Activated T-cell treated with anti-CD3 and anti-CD28 coated beads for 1 hour (primary cell): Measurements from ENCODE around the gene OLFML2B.

Experiments
- DNase-seq: peaks from one replicate; pipeline ENCODE4 v3.0.0-alpha.2; 2020; ENCODE audit warnings: low read depth

OLFML2B gene

DNA sequence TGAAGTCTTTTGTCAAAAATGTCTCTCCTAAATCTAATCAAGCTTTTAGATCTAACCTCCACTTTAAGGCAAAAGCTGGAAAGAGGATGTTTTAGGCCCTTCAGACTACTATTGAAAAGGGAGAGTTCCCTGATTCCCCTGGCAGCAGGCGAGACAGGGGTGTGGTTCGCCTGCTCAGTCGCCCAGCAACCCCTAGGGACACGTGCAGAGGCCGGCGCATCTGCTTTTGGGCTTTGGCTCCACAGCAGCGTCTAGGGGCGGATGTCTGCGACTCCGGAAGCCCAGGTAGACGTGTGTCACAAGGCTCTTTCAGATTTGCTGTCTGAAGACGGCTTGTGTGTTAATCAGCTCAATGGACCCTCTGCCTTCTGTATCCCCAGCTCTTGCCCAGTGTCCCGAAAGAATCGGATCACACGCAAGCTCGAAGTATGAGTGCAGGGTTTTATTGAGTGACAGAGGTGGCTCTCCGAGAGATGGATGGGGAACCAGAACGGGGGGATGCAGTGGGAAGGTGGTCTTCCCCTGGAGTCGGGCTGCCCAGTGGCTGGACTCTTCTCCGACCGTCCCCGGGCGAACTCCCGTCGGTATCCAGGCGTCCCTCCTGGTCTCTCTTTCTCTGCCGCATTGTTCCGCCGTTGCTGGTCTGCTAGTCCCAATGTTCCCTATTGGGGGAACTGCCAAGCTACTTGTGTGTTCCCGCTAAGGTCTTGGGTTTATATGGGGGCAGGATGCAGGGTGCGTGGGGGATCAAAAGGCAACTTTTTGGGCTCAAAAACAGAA, 45.5 kb downstream of the OLFML2B start:
- no peak for DNase-seq

DNA sequence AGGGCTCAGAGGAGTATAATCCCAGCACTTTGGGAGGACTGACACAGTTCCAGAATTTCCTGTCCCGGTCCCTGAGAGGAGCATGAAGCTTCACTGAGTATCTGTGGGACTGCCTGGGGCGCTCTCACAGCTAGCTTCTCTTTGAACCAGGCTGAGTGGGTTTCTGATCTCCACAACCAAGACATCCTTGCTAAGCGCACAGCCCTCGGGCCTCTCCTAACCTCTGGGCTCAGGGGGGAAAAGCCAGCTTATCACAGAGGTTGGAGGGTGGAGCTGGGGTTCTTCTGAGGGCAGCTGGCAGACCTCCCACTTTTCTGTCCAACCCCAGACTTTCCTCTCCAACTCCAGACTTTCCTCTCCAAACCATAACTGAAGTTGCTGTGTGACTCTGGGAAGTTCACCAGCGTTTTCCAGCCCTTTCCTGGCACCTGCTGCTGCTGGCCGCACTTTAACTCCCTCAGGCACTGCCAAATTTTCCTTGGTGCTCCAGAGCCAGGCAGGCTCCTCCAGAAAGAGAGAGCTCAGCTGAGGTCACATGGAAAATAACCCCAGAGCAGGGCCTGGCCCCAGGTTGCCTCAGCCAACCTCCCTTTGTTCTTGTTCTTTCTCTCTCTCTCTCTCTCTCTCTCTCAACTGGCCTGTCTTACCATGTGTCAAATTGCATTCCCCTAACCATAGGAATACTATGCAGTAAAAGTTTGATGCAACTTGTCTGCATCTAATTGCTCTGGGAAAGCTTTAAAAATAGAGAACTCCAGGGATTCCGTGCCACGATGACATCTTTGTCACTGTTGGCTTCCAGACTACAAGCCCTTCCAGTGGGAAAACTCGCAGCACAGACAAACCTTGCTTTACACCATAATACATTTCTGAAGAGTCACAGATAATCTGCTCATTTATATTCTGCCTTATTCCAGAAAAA, 49.5 kb downstream of the OLFML2B start:
- no peak for DNase-seq

DNA sequence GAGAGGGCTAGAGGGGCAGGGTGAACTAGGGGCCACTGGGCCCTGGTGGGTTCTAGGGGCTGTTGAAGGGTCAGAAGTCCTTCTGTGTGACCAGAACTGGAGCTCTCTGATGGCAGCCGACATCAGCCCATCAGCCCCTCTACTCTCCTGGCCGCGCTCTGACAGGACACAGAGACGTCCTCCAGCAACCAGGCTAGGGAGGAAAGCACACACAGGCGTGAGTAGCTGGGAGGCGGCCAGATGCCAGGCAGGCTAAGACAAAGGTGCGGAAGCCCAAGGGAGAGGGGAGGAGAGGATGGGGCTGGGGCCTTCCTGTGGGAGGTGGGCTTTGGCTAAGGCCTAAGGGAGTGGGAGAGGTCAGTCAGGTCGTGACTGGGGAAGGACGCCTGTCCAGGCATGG, 50.8 kb downstream of the OLFML2B start:
- no peak for DNase-seq

DNA sequence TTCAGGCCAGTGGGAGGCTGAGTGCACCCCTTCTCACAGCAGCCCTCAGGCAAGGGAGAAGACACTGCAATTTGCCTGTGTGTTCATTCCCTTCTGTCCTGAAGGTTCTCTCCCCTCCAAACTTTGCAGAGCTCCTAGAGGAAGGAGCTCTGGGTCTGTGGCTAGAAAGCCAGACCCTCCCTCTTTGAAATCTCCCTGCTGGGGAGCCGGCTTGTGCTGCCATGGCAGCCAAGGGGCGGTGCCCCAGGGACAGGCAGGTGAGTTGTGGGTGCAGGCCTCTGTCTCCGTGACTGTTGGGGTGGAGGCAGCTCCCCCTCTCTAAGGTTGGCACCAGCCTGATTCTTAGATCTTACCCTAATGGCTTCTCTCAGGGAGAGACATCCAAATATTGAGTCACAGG, 53.0 kb downstream of the OLFML2B start:
- no peak for DNase-seq

DNA sequence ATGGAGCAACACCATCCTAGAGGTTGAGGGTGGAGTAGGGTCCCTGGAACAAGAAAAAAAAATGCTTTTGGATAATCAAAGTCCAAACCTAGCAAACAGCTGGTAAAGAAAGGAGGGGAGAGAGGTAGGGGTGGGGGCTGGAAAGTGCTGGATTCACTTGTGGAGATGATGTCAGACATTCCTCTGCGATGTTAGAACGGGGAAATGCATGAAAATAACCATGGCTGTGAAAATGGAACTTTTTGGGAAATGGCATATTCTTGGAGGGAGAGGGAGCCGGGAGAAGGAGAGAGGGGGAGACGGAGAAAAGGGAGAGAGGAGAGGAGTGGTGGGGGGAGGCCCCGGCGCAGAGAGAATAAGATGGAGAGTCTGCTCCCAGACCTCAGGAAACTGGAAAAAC, 53.6 kb downstream of the OLFML2B start:
- no peak for DNase-seq

DNA sequence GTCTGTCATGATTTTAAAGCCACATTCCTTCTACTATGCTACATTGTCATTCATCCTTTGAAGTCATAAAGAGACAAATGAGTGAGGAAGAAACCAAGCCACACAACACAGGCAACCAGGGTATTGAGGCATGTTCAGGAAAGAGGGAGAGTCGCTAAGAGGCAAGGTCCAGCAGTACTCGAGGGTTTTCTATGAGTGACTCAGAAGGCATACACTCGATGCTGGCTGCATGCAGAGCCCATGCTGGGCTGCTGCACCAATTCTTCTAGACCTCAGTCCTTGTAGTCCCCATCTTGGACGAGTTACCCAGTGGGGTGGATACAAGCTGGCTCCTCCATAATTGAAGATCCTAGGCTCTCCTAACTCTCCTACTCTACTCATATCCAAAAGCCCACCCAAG, 57.6 kb downstream of the OLFML2B start:
- DNase-seq = no peak

DNA sequence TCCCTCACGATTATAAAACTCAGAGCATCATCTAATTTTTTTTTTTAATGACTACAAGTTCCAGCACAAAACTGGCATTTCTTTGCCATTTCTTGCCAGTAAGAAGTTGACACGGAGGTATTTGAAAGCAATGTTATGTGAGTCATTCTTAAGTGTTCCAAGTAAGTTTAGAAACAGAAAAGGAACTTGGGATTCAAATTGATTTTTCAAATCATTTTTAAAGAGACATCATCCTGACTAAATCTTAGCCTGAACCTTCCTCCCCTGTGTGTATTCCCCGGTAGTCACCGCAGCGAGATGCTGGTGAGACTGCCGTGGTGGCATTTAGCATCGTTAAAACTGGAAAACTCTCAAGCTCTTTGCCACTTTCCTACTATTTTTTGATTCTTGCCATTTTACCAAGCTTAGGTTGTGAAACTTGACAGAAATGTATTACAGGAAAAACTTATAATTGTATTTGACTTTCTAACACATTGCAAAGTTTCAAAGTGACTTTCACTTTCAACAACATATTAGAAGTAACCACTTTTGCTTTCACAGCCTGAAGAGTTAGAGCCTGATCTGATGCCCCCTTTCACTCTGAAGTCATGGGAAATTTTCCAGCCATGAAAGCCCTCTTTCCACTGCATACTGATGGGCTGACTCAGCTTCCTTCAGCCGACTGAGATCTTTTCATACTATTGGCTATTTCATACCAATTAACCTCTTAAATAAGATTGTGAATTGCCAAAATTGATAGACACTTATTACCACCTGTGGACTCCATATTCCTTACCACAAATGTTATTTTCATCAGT, 61.4 kb downstream of the OLFML2B start:
- DNase-seq = no peak

DNA sequence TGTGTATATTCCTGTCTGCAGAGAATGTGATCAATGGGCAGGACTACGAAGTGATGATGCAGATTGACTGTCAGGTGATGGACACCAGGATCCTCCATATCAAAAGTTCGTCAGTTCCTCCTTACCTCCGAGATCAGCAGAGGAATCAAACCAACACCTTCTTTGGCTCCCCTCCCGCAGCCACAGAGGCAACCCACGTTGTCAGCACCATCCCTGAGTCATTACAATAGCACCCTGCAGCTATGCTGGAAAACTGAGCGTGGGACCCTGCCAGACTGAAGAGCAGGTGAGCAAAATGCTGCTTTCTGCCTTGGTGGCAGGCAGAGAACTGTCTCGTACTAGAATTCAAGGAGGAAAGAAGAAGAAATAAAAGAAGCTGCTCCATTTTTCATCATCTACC, 65.2 kb downstream of the OLFML2B start:
- no peak for DNase-seq

DNA sequence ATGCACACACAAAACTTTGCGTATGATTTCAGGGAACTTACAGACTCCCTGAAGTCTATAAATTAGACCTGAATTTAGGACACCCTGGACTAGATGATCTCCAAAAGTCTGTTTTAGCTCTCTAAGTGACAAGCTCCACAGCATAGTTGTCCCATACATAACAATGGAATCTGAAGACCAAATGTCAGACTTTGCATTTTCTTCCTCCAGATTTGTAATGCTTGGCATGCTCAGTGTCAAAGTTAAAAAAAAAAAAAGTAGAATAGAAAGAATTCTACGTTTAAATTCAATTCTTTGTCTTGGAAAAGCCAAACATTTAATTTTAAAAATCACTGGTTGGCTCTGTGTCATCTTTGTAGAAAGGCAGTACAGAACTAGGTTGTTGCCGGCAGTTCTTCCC, 66.7 kb downstream of the OLFML2B start:
- no peak for DNase-seq

DNA sequence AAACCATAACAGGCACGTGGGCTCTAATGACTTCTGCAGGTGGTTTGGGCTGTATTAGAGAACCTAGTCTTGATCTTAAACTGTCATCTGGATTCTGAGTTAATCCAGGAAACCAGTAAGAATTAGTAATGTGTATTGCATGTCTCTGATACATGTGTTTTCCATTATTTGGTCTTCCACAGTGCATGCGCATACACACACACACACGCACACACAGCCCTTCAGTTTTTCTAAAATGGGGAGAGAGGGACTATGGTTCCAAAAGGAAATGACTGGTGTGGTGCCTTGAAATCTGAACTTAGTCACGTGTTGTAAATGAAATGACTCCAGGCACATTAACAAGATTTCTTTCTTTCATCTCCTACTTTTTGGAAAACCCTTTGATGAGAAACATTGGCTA, 67.6 kb downstream of the OLFML2B start:
- DNase-seq = no peak

DNA sequence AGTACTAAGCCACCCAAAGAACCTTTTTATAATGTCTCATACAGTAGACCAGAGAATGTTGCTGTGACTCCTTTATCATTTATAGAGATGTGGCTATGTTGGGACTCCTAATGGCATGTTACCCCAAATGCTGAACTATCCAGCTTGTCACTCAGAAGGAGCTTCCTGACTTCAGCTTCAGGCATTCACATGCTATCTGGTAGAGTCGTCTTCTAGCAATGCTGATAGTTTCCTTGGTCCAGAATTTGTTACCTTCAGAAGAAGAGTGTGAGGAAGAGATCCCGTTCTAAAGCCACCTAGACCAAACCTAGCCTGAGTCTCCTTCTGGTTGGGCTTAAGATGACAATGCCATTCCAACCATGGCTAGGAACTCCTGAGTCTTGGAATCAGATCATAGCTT, 68.1 kb downstream of the OLFML2B start:
- DNase-seq = no peak

DNA sequence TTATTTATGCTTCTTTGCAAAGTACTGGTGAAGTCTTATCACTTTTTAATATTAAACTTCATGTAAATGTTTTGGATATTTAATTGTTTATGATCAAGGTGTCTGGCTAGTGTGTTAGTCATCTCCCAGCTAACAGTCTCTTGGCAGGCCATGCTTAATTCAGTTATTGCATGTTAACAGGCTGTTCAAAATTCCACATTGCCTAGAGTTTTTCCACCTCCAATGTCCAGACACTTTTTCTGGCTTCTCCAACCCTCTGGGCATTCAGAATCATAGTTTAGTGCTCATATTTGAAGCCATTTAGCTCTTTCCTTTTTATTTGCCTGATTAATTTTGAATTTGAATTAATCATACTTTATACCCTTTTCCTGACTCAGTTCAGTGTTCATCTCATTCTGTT, 69.2 kb downstream of the OLFML2B start:
- DNase-seq = no peak

DNA sequence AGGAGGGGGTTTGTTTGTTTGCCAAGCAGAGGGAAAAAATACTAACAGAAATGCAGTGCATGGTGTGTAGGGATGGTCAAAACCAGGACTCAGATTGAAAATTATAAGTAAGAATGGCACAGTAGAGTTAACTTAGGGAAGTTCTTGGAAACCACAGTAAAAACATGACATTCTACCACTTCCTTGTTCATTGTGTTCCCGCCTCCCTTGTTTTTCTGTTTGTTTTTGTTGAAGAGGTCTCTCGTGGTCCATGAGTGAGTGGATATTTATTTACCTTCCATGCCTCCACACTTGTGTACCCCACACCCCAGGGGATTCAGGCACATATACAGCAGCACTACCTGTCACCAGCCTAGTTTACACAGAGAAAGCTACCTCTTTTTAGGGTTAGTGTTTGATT, 69.6 kb downstream of the OLFML2B start:
- DNase-seq = no peak

DNA sequence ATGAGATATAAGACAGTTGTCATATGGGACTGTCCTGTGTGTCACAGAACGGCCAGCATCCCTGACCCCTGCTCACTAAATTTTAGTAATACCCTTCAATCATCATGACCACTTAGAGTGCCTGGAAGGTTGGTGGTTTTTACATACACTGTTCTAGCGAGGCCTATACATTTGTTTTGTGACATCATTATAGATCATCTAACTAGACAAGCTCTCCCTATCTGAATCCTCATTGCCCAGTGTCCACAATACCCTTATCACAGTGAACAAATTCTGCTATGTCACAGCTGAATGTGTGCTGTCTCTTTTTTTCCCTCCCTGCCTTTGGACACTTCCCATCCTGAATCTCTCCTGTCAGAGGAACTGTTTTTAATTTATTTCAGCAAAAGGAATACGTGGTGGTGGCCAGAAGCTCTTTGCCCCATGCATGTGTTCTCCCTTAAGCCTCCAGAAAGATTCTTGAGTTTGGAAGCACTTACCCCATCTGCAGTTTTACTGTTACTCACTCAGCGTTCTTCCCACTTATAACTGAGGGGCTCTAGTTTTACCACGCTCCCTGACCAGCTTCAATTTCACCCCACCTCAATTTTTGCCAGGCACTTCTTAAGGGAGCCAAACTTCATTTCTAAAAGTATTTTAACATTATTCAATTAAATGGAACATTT, 70.3 kb downstream of the OLFML2B start:
- no peak for DNase-seq

DNA sequence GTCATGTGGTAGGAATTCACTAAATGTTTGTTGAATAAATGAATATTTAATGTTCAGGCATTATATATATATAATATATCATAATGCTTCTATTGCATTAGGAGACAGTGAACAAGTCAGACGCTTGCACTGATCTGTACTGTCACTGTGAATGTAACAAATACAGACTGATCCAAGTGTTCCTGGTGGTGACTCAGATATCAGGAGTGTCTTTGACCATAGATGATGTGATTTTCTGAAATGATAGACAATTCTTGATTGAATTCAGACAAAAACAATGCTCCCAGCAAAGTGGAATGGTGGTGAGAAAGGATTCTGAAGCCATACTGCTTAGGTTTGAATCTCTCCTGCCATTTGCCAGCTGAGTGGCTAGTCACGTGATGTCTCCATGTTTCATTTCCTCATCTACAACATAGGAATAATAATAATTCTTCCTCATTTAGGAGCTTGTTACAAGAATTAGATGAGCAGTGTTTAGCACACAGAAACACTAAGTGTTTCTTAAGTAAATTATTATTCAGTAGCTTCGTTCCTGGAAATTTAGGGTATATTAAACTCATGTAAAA, 71.0 kb downstream of the OLFML2B start:
- DNase-seq = no peak

DNA sequence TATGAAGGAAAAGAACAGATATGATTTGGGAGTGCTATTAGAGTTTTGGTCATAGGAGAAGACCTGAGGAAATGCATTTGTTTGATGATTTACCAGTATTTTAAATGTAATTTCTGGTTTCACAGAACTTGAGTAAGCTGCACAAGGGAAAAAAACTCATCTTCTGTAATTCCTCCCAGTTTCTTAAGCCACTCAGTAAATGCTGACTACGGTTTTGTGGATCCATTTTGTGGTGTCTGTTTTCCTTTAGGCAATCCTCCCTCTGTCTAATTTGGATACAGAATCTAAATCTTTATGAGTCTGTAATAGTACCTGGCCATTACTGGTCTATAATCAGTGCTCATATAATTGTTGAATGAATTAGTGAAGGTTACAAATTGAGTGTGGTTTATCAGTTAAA, 72.0 kb downstream of the OLFML2B start:
- no peak for DNase-seq

DNA sequence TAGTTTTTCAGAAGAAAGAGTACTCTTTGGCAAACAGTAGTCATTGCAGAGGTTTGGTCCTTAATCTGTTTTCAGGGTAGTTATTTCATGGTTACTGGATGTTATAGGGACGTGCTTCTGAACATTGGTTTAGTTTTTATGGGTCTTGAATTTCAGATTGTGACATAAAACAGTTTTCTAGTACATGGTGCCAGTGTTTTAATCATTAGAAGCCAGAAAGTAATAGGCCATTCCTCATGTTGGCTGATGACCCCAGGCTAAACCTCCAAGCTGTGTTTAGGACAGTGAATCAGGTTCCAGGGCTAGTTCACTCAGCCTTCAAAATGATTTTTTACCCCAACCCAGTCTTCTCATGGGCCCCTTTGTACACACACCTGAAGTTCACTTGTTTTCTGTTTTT, 73.3 kb downstream of the OLFML2B start:
- no peak for DNase-seq

DNA sequence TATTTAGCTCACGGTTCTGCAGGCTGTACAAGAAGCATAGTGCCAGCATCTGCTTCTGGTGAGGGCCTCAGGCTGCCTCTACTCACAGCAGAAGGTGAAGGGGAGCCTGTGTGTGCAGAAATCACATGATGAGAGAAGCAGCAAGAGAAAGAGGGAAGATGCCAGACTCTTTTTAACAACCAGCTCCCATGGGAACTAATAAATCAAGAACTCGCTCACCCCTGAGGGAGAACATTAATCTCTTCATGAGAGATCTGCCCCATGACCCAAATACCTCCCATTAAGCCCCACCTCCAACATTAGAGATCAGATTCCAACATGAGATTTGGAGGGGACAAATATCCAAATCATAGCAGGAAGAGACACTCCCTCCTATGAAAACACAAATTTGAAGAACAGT, 74.1 kb downstream of the OLFML2B start:
- no peak for DNase-seq

DNA sequence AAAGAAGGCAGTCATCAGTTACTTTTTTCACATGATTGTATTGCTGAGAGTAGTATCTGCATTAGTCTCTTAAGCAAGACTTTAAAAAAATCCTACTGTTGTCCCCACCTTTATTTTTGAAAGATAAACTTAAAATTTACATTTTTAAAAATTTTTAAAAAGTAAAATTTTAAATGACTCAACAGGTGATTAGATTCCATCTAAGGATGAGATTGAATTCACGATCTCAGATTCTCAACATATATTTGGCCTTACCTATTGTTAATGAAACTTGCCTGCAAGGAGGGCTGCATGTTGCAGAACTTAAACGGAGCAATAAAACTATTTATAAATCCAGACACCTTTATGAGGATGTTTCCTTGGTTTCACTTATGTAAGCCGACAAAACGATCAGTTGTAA, 75.2 kb downstream of the OLFML2B start:
- no peak for DNase-seq

DNA sequence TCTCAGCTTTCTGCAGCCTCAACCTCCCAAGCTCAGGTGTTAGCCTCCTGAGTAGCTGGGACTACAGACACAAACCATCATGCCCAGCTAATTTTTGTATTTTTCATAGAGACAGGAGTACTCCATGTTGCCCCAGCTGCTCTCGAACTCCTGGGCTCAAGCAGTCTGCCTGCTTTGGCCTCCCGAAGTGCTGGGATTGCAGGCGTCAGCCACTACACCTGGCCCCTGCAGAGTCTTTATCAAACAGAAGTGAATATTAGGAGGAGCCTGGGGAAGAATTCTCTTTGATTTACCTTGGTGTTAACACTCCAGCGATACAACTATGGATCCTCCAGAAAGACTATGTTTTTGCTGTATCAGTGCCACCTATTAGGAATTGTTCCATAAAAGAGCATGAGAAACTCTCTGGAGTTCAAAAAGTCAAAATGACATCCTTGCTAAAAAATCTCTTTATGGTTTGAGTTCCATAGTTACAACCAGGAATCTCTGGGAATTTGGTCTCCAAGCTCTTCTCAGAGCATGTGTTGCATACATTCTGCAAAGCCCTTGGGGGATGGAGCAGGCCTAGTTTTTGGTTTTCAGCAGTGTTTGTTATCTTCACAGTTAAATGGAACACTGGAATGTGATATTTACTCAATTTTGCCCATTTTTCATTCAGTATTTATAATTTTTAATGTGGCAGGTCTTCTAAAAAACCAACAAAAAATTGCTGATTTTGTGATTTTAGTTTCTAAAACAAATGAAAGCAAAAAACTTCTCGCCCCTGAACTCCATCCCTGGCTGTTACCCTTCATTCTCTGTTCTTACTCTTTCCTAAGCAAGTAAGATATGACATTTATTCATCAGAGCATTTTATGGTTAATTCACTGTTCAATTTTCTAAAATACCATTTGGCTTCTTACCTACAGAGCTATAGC, 77.3 kb downstream of the OLFML2B start:
- DNase-seq = no peak
